Stimulated activated CD4-positive, alpha-beta T cell treated with anti-CD3 and anti-CD28 coated beads, Interleukin-2, amount 100 ng/mL, for 24 hours (primary cell): ENCODE results near the gene SPTLC3.

Experiments
- DNase-seq, 2 donors: peaks; one replicate each; pipeline ENCODE4 v3.0.0-alpha.2; 2020

The SPTLC3 gene

GRCh38 chr20:13205848-13206434 is 197.2 kb downstream of the SPTLC3 start:
- no peak for DNase-seq

- no peak for DNase-seq
Measured at GRCh38 chr20:13207016-13207415, 198.2 kb downstream of the SPTLC3 start.

- DNase-seq: no peak
Measured at GRCh38 chr20:13211956-13212618, 203.3 kb downstream of the SPTLC3 start.

GRCh38 chr20:13212750-13213149 is 204.0 kb downstream of the SPTLC3 start:
- DNase-seq: no peak

GRCh38 chr20:13213335-13213734 is 204.6 kb downstream of the SPTLC3 start:
- no peak for DNase-seq

- no peak for DNase-seq
Measured at GRCh38 chr20:13216533-13216932, 207.8 kb downstream of the SPTLC3 start.
